Measurements from ENCODE around the gene FMN1. TPM values are rescaled to one million over a fixed set of nuclear protein-coding genes. Genes with fewer than 3 reads are reported as not detected.

The FMN1 gene
- total and polyA plus RNA-seq, 10 of the 15 experiments (the other 5 are each of a cell fraction or from before 2014, with no cell fraction given) = 0.05 to 0.16 (median 0.08) TPM; not detected in 4

DNA sequence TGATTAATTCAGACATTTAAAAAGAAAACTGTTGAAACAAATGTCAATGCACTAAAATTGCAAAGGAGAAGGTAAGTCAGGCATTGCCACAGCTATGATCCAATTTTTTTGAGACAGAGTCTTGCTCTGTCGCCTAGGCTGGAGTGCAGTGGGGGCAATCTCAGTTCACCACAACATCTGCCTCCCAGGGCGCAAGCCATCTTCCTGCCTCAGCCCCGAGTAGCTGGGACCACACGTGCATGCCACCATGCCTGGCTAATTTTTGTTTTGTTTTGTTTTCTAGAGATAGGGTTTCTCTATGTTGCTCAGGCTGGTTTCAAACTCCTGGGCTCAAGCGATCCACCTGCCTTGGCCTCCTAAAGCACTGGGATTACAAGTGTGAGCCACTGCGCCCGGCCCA is 117.6 kb downstream of the FMN1 start:
- intact Hi-C loops (cut with micrococcal nuclease; ENCODE audit: unreplicated experiment) (no loop called here), in situ Hi-C loops (cut with MboI) (no loop called here)
- POLR2A ChIA-PET = no interaction called here
- RAD21 ChIA-PET (ENCODE audit: unreplicated experiment) = no interaction called here
- DNase-seq (ENCODE audit: low read depth, low spot score) (no peak), FAIRE-seq (no peak), ATAC-seq (no peak)
- SMC1A ChIA-PET (ENCODE audit: uncharacterized antibody, unreplicated experiment) = no interaction called here
- Histone ChIP-seq H3K4me1 (ENCODE audit: control insufficient read depth, insufficient read depth, low read length) (no peaks in the 10 kb centered on the region), H4K20me1 (ENCODE audit: control insufficient read depth, insufficient read depth) (no peaks in the 10 kb centered on the region), H3K9ac (ENCODE audit: control insufficient read depth, insufficient read depth, low read length) (no peak overlapping the region), H3K79me2 (ENCODE audit: control insufficient read depth, insufficient read depth, low read length) (no peaks in the 10 kb centered on the region), H2AFZ (ENCODE audit: control insufficient read depth, low read depth, low read length) (no peak overlapping the region), H3K4me2 (ENCODE audit: control insufficient read depth, insufficient read depth) (no peak overlapping the region), H3K27me3 (replicated peaks in 1 of 2; ENCODE audit: control insufficient read depth in 2 of 2, insufficient read depth in 2 of 2, low read length in 1 of 2) (no peaks in the 10 kb centered on the region; a peak in 1 of 4 replicates), H3K4me3 (no peak overlapping the region), H3K27ac (ENCODE audit: control insufficient read depth, insufficient read depth) (no peak overlapping the region), H3K9me3 (replicated peaks; ENCODE audit: control insufficient read depth, insufficient read depth, low read length) (no peaks in the 10 kb centered on the region), H3K36me3 (ENCODE audit: control insufficient read depth in 2 of 2, insufficient read depth in 2 of 2, low read length in 1 of 2) (no peaks in the 10 kb centered on the region)
- TF ChIP-seq NR2C2 (IDR thresholded peaks at IDR 0.05; ENCODE audit: borderline replicate concordance, control insufficient read depth, insufficient read length, low read depth) (no peak), ESRRA (IDR thresholded peaks at IDR 0.05; ENCODE audit: low read length) (no peak), BCL11A (IDR thresholded peaks at IDR 0.05; ENCODE audit: low read depth, low read length) (no peak), MTA2 (IDR thresholded peaks at IDR 0.05; ENCODE audit: low read depth) (no peak), FOS (IDR thresholded peaks at IDR 0.05; ENCODE audit: borderline replicate concordance, extremely low read depth, insufficient read length) (no peak)
- TF ChIP-seq, protein P1, sequence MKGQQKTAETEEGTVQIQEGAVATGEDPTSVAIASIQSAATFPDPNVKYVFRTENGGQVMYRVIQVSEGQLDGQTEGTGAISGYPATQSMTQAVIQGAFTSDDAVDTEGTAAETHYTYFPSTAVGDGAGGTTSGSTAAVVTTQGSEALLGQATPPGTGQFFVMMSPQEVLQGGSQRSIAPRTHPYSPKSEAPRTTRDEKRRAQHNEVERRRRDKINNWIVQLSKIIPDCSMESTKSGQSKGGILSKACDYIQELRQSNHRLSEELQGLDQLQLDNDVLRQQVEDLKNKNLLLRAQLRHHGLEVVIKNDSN (IDR thresholded peaks at IDR 0.05; ENCODE audit: borderline replicate concordance, extremely low read length, insufficient read depth, low read depth, low read length) = no peak
- BruUV-seq (replicated peaks) = no TSS peak
- CTCF ChIA-PET = interaction anchor here (0.7 to 1.6 kb wide), 2 partner anchors 624 to 906 kb away, joined by 3 read pairs; no protein-coding TSS in a partner anchor
- 34% methylated on average over 7 of the region's 7 CpGs for WGBS (ENCODE audit: insufficient coverage, insufficient replicate concordance, low lambda C conversion rate, missing lambda C conversion rate)

DNA sequence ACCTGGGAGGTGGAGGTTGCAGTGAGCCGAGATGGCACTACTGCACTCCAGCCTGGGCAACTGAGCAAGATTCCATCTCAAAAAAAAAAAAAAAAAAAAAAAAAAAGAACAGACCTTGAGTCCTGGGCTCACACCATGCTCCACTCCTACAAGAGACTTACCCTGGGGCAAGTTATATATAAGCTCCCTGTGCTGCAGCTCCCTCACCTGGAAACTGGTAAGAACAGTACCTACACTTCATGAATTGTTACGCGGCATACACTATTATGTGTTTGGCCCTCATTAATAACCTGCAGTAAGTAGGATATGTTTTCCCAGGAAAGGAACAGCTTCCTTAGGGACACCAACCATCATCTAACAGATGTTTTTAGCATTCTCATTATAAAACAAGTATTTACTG is 119.6 kb downstream of the FMN1 start:
- in situ Hi-C loops (cut with MboI) (no loop called here), intact Hi-C loops (cut with micrococcal nuclease; ENCODE audit: unreplicated experiment) (no loop called here)
- Histone ChIP-seq H3K4me1 (ENCODE audit: control insufficient read depth, insufficient read depth, low read length) (no peaks in the 10 kb centered on the region), H3K27me3 (replicated peaks in 1 of 2; ENCODE audit: control insufficient read depth in 2 of 2, insufficient read depth in 2 of 2, low read length in 1 of 2) (no peaks in the 10 kb centered on the region; a peak in 1 of 4 replicates), H3K4me2 (ENCODE audit: control insufficient read depth, insufficient read depth) (no peak overlapping the region), H2AFZ (ENCODE audit: control insufficient read depth, low read depth, low read length) (no peak overlapping the region), H4K20me1 (ENCODE audit: control insufficient read depth, insufficient read depth) (no peaks in the 10 kb centered on the region), H3K36me3 (ENCODE audit: control insufficient read depth in 2 of 2, insufficient read depth in 2 of 2, low read length in 1 of 2) (no peaks in the 10 kb centered on the region), H3K9ac (ENCODE audit: control insufficient read depth, insufficient read depth, low read length) (no peak overlapping the region), H3K9me3 (replicated peaks; ENCODE audit: control insufficient read depth, insufficient read depth, low read length) (no peaks in the 10 kb centered on the region), H3K4me3 (no peak overlapping the region), H3K79me2 (ENCODE audit: control insufficient read depth, insufficient read depth, low read length) (no peaks in the 10 kb centered on the region), H3K27ac (ENCODE audit: control insufficient read depth, insufficient read depth) (no peak overlapping the region)
- ChIA-PET RAD21 (ENCODE audit: unreplicated experiment) (no interaction called here), SMC1A (ENCODE audit: uncharacterized antibody, unreplicated experiment) (interaction anchor here (0.7 kb wide), 1 partner anchor 412 kb away, joined by 3 read pairs; no protein-coding TSS in a partner anchor), POLR2A (no interaction called here), CTCF (interaction anchor here (0.5 to 1.2 kb wide), 3 partner anchors 19 to 375 kb away, joined by 3 read pairs; no protein-coding TSS in a partner anchor)
- WGBS (ENCODE audit: insufficient coverage, insufficient replicate concordance, low lambda C conversion rate, missing lambda C conversion rate) = 64% methylated on average over 3 of the region's 3 CpGs
- no peak for DNase-seq (ENCODE audit: low read depth, low spot score)
- TF ChIP-seq PML (IDR thresholded peaks at IDR 0.05; ENCODE audit: low read length) (no peak), NBN (IDR thresholded peaks at IDR 0.05) (no peak), MYC (IDR thresholded peaks at IDR 0.05; ENCODE audit: insufficient read depth, insufficient read length, insufficient replicate concordance, low read length, severe bottlenecking) (no peak), EED (IDR thresholded peaks at IDR 0.05; ENCODE audit: low read depth) (no peak), TARDBP (IDR thresholded peaks at IDR 0.05; ENCODE audit: borderline replicate concordance) (no peak), CBX5 (IDR thresholded peaks at IDR 0.05; ENCODE audit: low read depth) (no peak), LARP7 (IDR thresholded peaks at IDR 0.05) (no peak), STAT1 (conservative IDR thresholded peaks at IDR 0.05) (no peak), SUZ12 (IDR thresholded peaks at IDR 0.05; ENCODE audit: unreplicated experiment) (no peak), GABPA (IDR thresholded peaks at IDR 0.05; ENCODE audit: low read depth) (no peak), DPF2 (IDR thresholded peaks at IDR 0.05) (no peak), MYB (IDR thresholded peaks at IDR 0.05; ENCODE audit: borderline replicate concordance, low read depth, low read length) (no peak), NRF1 (conservative IDR thresholded peaks at IDR 0.05; ENCODE audit: low read depth, low read length) (no peak), ZNF207 (IDR thresholded peaks at IDR 0.05; ENCODE audit: borderline replicate concordance) (no peak)
- FAIRE-seq = no peak
- no TSS peak for BruUV-seq (replicated peaks)
- ATAC-seq = no peak

All from GM12878 (cell line).